IMR-90 (cell line): ENCODE measurements around the gene NRCAM. TPM values are rescaled to one million over a fixed set of nuclear protein-coding genes. Genes with fewer than 3 reads are reported as not detected.

Source experiments
- ATAC-seq: fragments of 200-7000 bp; cut with Tn5 transposase; 2 replicates; pipeline ENCODE4 v1.9.1; 2020; ENCODE audit warnings: low read depth, mild to moderate bottlenecking, moderate library complexity
- BruUV-seq: library from RNA; stranded (reverse); fragments of 400-500 nt; replicated peaks from 2 replicates; lab custom pipeline; 2021; lab: Mats Ljungman, UMichigan
- CTCF ChIA-PET: fragments of 300-600 bp; formaldehyde crosslinking; extraction: SDS; loops from one replicate; lab custom pipeline; 2021; ENCODE audit warnings: antibody characterized with exemption; lab: Yijun Ruan, JAX
- POLR2A ChIA-PET: fragments of 300-600 bp; sonication (Branson Sonifier 250); formaldehyde crosslinking; loops from one replicate; lab custom pipeline; 2022; ENCODE audit warnings: antibody characterized with exemption; ENCODE audit not compliant: unreplicated experiment; lab: Charles Lee
- DNase-seq: peaks from one replicate; pipeline ENCODE4 v3.0.0; 2013
- H2AFZ ChIP-seq: replicated peaks from 2 replicates; pipeline ENCODE3; 2013; ENCODE audit warnings: low read length, mild to moderate bottlenecking; ENCODE audit not compliant: poor library complexity
- H2AK5ac ChIP-seq: 2 replicates; pipeline ENCODE4 v1.6.1; 2013; ENCODE audit warnings: low read depth, low read length, inconsistent platforms
- H2AK9ac ChIP-seq: replicated peaks from 2 replicates; pipeline ENCODE3; 2013; ENCODE audit warnings: mild to moderate bottlenecking, low read depth, low read length, moderate library complexity; ENCODE audit not compliant: poor library complexity
- H2BK120ac ChIP-seq: 2 replicates; pipeline ENCODE4 v1.6.1; 2013; ENCODE audit warnings: low read depth, low read length, inconsistent platforms
- H2BK15ac ChIP-seq: 3 replicates; pipeline ENCODE4 v1.6.1; 2013; ENCODE audit warnings: low read depth, low read length, inconsistent platforms
- H2BK20ac ChIP-seq: 2 replicates; pipeline ENCODE4 v1.6.1; 2013; ENCODE audit warnings: low read depth, mild to moderate bottlenecking, inconsistent platforms, low read length, moderate library complexity
- H2BK5ac ChIP-seq: 2 replicates; pipeline ENCODE4 v1.6.1; 2013; ENCODE audit warnings: mild to moderate bottlenecking, low read depth, low read length, inconsistent platforms; ENCODE audit not compliant: poor library complexity, severe bottlenecking
- H3K14ac ChIP-seq: replicated peaks from 2 replicates; pipeline ENCODE4 v1.6.1; 2013; ENCODE audit warnings: low read depth, low read length, inconsistent platforms
- H3K18ac ChIP-seq: 2 replicates; pipeline ENCODE4 v1.6.1; 2013; ENCODE audit warnings: low read depth, low read length, control low read depth
- H3K23ac ChIP-seq: 2 replicates; pipeline ENCODE4 v1.6.1; 2013; ENCODE audit warnings: low read depth, low read length, inconsistent platforms
- H3K27ac ChIP-seq: 2 replicates; pipeline ENCODE4 v1.5.1; 2013; ENCODE audit warnings: mild to moderate bottlenecking, control low read depth, low read length; ENCODE audit not compliant: insufficient read depth
- H3K27me3 ChIP-seq: 2 replicates; pipeline ENCODE4 v1.6.1; 2013; ENCODE audit warnings: low read length; ENCODE audit not compliant: control insufficient read depth, insufficient read depth
- H3K36me3 ChIP-seq: 2 replicates; pipeline ENCODE4 v1.6.1; 2013; ENCODE audit warnings: low read length, mixed read lengths; ENCODE audit not compliant: control insufficient read depth, insufficient read depth
- H3K4ac ChIP-seq: 2 replicates; pipeline ENCODE4 v1.6.1; 2013; ENCODE audit warnings: low read depth, low read length, inconsistent platforms
- H3K4me1 ChIP-seq: 2 replicates; pipeline ENCODE4 v1.6.1; 2013; ENCODE audit warnings: low read length, mixed read lengths; ENCODE audit not compliant: control insufficient read depth, insufficient read depth
- H3K4me2 ChIP-seq: 2 replicates; pipeline ENCODE4 v1.6.1; 2013; ENCODE audit warnings: low read depth, mild to moderate bottlenecking, control low read depth, low read length, moderate library complexity
- H3K4me3 ChIP-seq: 2 replicates; pipeline ENCODE4 v1.5.1; 2013; ENCODE audit warnings: low read depth, mild to moderate bottlenecking, control low read depth, low read length, moderate library complexity; ENCODE audit not compliant: insufficient read depth
- H3K56ac ChIP-seq: 2 replicates; pipeline ENCODE4 v1.6.1; 2013; ENCODE audit warnings: low read length, inconsistent platforms; ENCODE audit not compliant: insufficient read depth; ENCODE audit errors: extremely low read depth
- H3K79me1 ChIP-seq, 2 experiments: 2 replicates each; pipeline ENCODE4 v1.6.1; 2013; ENCODE audit warnings: low read length in 2 of 2, inconsistent platforms in 1 of 2, low read depth in 1 of 2
- H3K9ac ChIP-seq: 2 replicates; pipeline ENCODE4 v1.6.1; 2013; ENCODE audit warnings: low read depth, low read length, control low read depth
- H3K9me1 ChIP-seq: 2 replicates; pipeline ENCODE4 v1.6.1; 2013; ENCODE audit warnings: low read length, inconsistent platforms; ENCODE audit not compliant: insufficient read depth
- H3K9me3 ChIP-seq: 2 replicates; pipeline ENCODE4 v1.6.1; 2013; ENCODE audit warnings: low read length; ENCODE audit not compliant: control insufficient read depth, insufficient read depth
- H4K20me1 ChIP-seq: 2 replicates; pipeline ENCODE4 v1.6.1; 2013; ENCODE audit warnings: low read length, inconsistent platforms; ENCODE audit not compliant: insufficient read depth
- H4K5ac ChIP-seq: 2 replicates; pipeline ENCODE4 v1.6.1; 2013; ENCODE audit warnings: mild to moderate bottlenecking, low read depth, low read length, control low read depth
- H4K8ac ChIP-seq, 2 experiments: 2 replicates each; pipeline ENCODE4 v1.6.1; 2013; ENCODE audit warnings: low read depth in 2 of 2, low read length in 2 of 2, control low read depth in 1 of 2, inconsistent platforms in 1 of 2
- H4K91ac ChIP-seq: 2 replicates; pipeline ENCODE4 v1.6.1; 2013; ENCODE audit warnings: low read depth, low read length, inconsistent platforms; ENCODE audit not compliant: insufficient read depth
- CHD1 ChIP-seq: IDR thresholded peaks from 2 replicates; pipeline ENCODE4 v1.6.1; 2012; ENCODE audit warnings: low read depth, low read length, improper control_type of control experiment
- ELK1 ChIP-seq: fragments of 150-350 bp; IDR thresholded peaks from 2 replicates; pipeline ENCODE4 v1.6.1; 2016; ENCODE audit warnings: low read depth, mild to moderate bottlenecking, low read length, moderate library complexity, borderline replicate concordance
- FOS ChIP-seq: fragments of 150-350 bp; IDR thresholded peaks from 2 replicates; pipeline ENCODE4 v1.6.1; 2016; ENCODE audit warnings: low read depth, low read length
- MAFK ChIP-seq: IDR thresholded peaks from 2 replicates; pipeline ENCODE4 v1.6.1; 2012; ENCODE audit warnings: low read depth, low read length, improper control_type of control experiment
- MAZ ChIP-seq: IDR thresholded peaks from 2 replicates; pipeline ENCODE4 v1.6.1; 2012; ENCODE audit warnings: low read depth, mild to moderate bottlenecking, low read length, improper control_type of control experiment, moderate library complexity, borderline replicate concordance
- MXI1 ChIP-seq: IDR thresholded peaks from 2 replicates; pipeline ENCODE4 v1.6.1; 2012; ENCODE audit warnings: low read depth, mild to moderate bottlenecking, low read length, moderate library complexity, borderline replicate concordance
- NFE2L2 ChIP-seq: fragments of 150-350 bp; IDR thresholded peaks from 2 replicates; pipeline ENCODE4 v1.6.1; 2016; ENCODE audit warnings: low read depth, mild to moderate bottlenecking, low read length
- POLR2A ChIP-seq: IDR thresholded peaks from 2 replicates; pipeline ENCODE4 v1.6.1; 2012; ENCODE audit warnings: mild to moderate bottlenecking, low read depth, low read length
- RAD21 ChIP-seq: IDR thresholded peaks from 2 replicates; pipeline ENCODE4 v1.6.1; 2012; ENCODE audit warnings: low read length, improper control_type of control experiment
- RCOR1 ChIP-seq: IDR thresholded peaks from 2 replicates; pipeline ENCODE4 v1.6.1; 2012; ENCODE audit warnings: mild to moderate bottlenecking, low read length, improper control_type of control experiment; ENCODE audit not compliant: insufficient replicate concordance
- RFX5 ChIP-seq: IDR thresholded peaks from 2 replicates; pipeline ENCODE4 v1.8.0; 2012; ENCODE audit warnings: low read depth, mild to moderate bottlenecking, low read length, moderate library complexity
- WGBS, 2 experiments: methylation state at CpG; one replicate each; pipeline versions ENCODE4 v1.1.5 to v1.1.7; 2013; ENCODE audit warnings: missing lambda C conversion rate in 2 of 2; ENCODE audit not compliant: insufficient read length in 1 of 2; ENCODE audit errors: extremely low coverage in 2 of 2; 5-methylcytosine and 5-hydroxymethylcytosine counted together
- dilution Hi-C: fragments of 300-500 bp; cut with HindIII; formaldehyde crosslinking; loops from one replicate; pipeline ENCODE4 v1.14.3; 2018; ENCODE audit warnings: low sequenced_read_pairs; ENCODE audit not compliant: unreplicated experiment
- in situ Hi-C: fragments of 300-500 bp; cut with MboI; formaldehyde crosslinking; loops from 3 replicates; pipeline ENCODE4 v1.14.3; 2019; ENCODE audit warnings: low sequenced_read_pairs, inconsistent platforms, mixed read lengths
- intact Hi-C: fragments of 100-400 bp; cut with micrococcal nuclease; formaldehyde crosslinking; loops from 2 replicates; pipeline ENCODE4 v1.10.0; 2022
- polyA plus RNA-seq, 3 experiments: library from polyadenylated mRNA; depleted of rRNA; stranded (reverse); fragments of >200 nt; gene quantifications; 2 replicates each; pipeline ENCODE4 v1.2.3, GENCODE V29; 2012; ENCODE audit warnings: low replicate concordance in 1 of 3
- total RNA-seq: library from RNA; depleted of rRNA; stranded (reverse); fragments of >200 nt; gene quantifications from 2 replicates; pipeline ENCODE4 v1.2.3, GENCODE V29; 2012
- TF ChIP-seq, protein P1 (sequence below): fragments of 150-350 bp; IDR thresholded peaks from 2 replicates; pipeline ENCODE4 v1.6.1; 2017; ENCODE audit warnings: mild to moderate bottlenecking, antibody characterized with exemption, low read length, low read depth
- TF ChIP-seq, protein P2 (sequence below): conservative IDR thresholded peaks from 2 replicates; pipeline ENCODE4 v1.5.1; 2012; ENCODE audit warnings: mild to moderate bottlenecking, low read depth, low read length, improper control_type of control experiment

NRCAM gene
- total and polyA plus RNA-seq, 2 of the 4 experiments (the other 2 are of a cell fraction) = 0.46 to 1.1 TPM

DNA sequence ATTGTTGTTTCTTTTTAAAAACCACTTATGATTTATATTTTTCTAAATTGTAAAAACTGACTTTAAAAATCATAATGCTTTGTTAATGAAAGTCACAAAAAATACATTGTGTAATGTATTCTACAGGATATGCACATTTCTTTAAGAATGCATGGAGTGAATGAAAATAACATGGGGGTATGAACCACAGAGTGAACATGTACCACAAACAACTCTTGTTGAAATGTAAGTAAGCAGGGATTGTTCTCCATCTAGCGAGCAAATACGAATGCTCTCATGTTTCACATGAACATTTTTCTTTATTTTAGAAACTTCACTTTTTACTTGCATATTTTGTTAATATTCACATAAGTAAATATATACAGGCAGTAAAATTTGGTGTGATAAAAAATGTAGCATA lies 290.5 kb downstream of the NRCAM start (continued):
- TF ChIP-seq RFX5 (no peak), MAFK (no peak)

DNA sequence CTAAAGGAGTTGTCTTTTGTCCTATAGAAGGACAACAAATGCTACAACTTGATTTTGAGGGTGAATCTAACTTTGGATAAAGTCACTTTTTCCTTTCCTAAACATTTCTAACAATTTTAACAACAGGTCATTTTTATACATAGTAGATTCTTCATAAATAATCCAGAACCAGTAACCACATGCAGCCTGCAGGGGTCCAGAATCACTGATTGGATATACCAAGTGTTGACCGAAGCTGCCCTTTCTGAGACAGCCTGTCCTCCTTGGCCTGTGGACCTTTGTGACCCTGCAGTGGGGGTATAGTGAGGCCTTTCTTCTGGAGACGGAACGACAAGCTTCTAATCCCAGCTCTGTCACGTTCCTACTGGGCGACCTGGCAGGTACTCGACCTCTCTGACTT lies 291.3 kb downstream of the NRCAM start:
- ChIA-PET CTCF (no interaction called here), POLR2A (interaction anchor here (0.7 kb wide), 1 partner anchor 352 kb away, joined by 3 read pairs; no protein-coding TSS in a partner anchor)
- Histone ChIP-seq H3K4ac (no peak overlapping the region), H3K9me3 (no peaks in the 10 kb centered on the region), H2AFZ (no peak overlapping the region), H4K8ac (no peak overlapping the region), H3K79me1 (no peaks in the 10 kb centered on the region), H2BK120ac (no peak overlapping the region), H4K20me1 (no peaks in the 10 kb centered on the region), H3K9me1 (no peaks in the 10 kb centered on the region), H2BK15ac (no peak overlapping the region), H3K56ac (no peak overlapping the region), H4K5ac (no peak overlapping the region), H2BK5ac (no peak overlapping the region), H3K4me1 (no peaks in the 10 kb centered on the region; the same call in 1 of the 2 replicates), H3K27me3 (no peaks in the 10 kb centered on the region; the same call in 1 of the 2 replicates), H2AK5ac (no peak overlapping the region), H3K18ac (no peak overlapping the region), H2BK20ac (no peak overlapping the region), H3K27ac (no peak overlapping the region), H3K36me3 (no peaks in the 10 kb centered on the region), H3K23ac (no peak overlapping the region), H4K91ac (no peak overlapping the region), H2AK9ac (no peak overlapping the region), H3K14ac (no peak overlapping the region), H3K4me2 (no peak overlapping the region), H3K9ac (no peak overlapping the region), H3K4me3 (no peak overlapping the region)
- no peak for ATAC-seq
- dilution Hi-C loops (no loop called here), in situ Hi-C loops (no loop called here), intact Hi-C loops (no loop called here)
- TF ChIP-seq, protein P1, sequence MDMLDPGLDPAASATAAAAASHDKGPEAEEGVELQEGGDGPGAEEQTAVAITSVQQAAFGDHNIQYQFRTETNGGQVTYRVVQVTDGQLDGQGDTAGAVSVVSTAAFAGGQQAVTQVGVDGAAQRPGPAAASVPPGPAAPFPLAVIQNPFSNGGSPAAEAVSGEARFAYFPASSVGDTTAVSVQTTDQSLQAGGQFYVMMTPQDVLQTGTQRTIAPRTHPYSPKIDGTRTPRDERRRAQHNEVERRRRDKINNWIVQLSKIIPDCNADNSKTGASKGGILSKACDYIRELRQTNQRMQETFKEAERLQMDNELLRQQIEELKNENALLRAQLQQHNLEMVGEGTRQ = no peak
- TF ChIP-seq MXI1 (no peak), FOS (no peak), POLR2A (no peak), MAFK (no peak), ELK1 (no peak), RFX5 (no peak), RCOR1 (no peak), CHD1 (no peak), RAD21 (no peak), MAZ (no peak), NFE2L2 (no peak)
- TF ChIP-seq, protein P2, sequence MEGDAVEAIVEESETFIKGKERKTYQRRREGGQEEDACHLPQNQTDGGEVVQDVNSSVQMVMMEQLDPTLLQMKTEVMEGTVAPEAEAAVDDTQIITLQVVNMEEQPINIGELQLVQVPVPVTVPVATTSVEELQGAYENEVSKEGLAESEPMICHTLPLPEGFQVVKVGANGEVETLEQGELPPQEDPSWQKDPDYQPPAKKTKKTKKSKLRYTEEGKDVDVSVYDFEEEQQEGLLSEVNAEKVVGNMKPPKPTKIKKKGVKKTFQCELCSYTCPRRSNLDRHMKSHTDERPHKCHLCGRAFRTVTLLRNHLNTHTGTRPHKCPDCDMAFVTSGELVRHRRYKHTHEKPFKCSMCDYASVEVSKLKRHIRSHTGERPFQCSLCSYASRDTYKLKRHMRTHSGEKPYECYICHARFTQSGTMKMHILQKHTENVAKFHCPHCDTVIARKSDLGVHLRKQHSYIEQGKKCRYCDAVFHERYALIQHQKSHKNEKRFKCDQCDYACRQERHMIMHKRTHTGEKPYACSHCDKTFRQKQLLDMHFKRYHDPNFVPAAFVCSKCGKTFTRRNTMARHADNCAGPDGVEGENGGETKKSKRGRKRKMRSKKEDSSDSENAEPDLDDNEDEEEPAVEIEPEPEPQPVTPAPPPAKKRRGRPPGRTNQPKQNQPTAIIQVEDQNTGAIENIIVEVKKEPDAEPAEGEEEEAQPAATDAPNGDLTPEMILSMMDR = no peak
- no TSS peak for BruUV-seq
- WGBS, 2 experiments = 0% methylated on average over 1 of the region's 6 CpGs; no CpG with 5 or more reads in 1 of the 2 experiments
- no peak for DNase-seq
